Calu3 (cell line): Measurements from ENCODE around the gene CAPN9. TPM values are rescaled to one million over a fixed set of nuclear protein-coding genes. Genes with fewer than 3 reads are reported as not detected.

Experiments
- BruUV-seq: library from RNA; stranded (reverse); fragments of 400-500 nt; replicated peaks from 2 replicates; lab custom pipeline; 2021; lab: Mats Ljungman, UMichigan
- CTCF ChIA-PET: fragments of 300-600 bp; sonication (Branson Sonifier 250); formaldehyde crosslinking; loops from one replicate; lab custom pipeline; 2022; ENCODE audit warnings: antibody characterized with exemption; lab: Charles Lee
- DNase-seq: peaks from one replicate; pipeline ENCODE4 v3.0.0; 2022
- H3K27ac Mint-ChIP-seq: one replicate; pipeline ENCODE4 v1.8.0; 2022; ENCODE audit warnings: mixed read lengths; ENCODE audit not compliant: unreplicated experiment
- H3K27me3 Mint-ChIP-seq: one replicate; pipeline ENCODE4 v1.8.0; 2022; ENCODE audit warnings: mixed read lengths; ENCODE audit not compliant: unreplicated experiment
- H3K36me3 Mint-ChIP-seq: one replicate; pipeline ENCODE4 v1.8.0; 2022; ENCODE audit warnings: mild to moderate bottlenecking, moderate library complexity, mixed read lengths; ENCODE audit not compliant: insufficient read depth, unreplicated experiment
- H3K4me1 Mint-ChIP-seq: one replicate; pipeline ENCODE4 v1.8.0; 2022; ENCODE audit warnings: mild to moderate bottlenecking, low read depth, mixed read lengths; ENCODE audit not compliant: unreplicated experiment
- H3K4me3 Mint-ChIP-seq: one replicate; pipeline ENCODE4 v1.8.0; 2022; ENCODE audit warnings: mild to moderate bottlenecking, low read depth, moderate library complexity, mixed read lengths; ENCODE audit not compliant: unreplicated experiment
- H3K9me3 Mint-ChIP-seq: one replicate; pipeline ENCODE4 v1.8.0; 2022; ENCODE audit warnings: low read depth, mixed read lengths; ENCODE audit not compliant: unreplicated experiment
- CTCF ChIP-seq: fragments of 200-600 bp; IDR thresholded peaks from one replicate; pipeline ENCODE4 v1.8.0; 2022; ENCODE audit warnings: antibody characterized with exemption; ENCODE audit not compliant: unreplicated experiment
- intact Hi-C: fragments of 100-400 bp; cut with micrococcal nuclease; formaldehyde crosslinking; loops from one replicate; pipeline ENCODE4 v1.10.0; 2022; ENCODE audit not compliant: unreplicated experiment
- total RNA-seq: library from RNA; stranded (reverse); gene quantifications from 2 replicates; pipeline ENCODE4 v1.2.3, GENCODE V29; 2022

The CAPN9 gene
- total RNA-seq, 1 experiment from 2014 or later, result not detected

DNA sequence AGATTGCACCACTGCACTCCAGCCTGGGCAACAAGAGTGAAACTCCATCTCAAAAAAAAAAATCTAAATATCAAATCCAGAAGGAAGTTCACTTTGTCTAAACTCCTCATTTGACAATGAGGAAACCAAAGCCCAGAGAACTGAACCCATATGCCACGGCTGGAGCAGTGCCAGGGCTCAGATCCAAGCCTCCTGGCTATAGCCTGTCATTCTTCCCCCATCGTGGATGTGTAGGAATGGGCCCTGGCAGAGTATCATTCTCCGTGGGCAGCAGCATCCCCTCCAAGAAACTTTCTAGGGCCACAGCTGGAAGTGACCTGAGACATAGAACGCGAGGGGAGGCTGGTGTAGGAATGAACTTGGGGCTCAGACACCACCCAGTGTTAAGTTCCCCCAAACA, 47.2 kb downstream of the CAPN9 start:
- Mint-ChIP-seq H3K4me3 (no peak overlapping the region), H3K27ac (no peak overlapping the region), H3K36me3 (no peaks in the 10 kb centered on the region), H3K27me3 (no peaks in the 10 kb centered on the region), H3K9me3 (no peaks in the 10 kb centered on the region), H3K4me1 (no peaks in the 10 kb centered on the region)
- DNase-seq, result no peak
- BruUV-seq, result no TSS peak
- intact Hi-C loops, result no loop called here
- CTCF ChIA-PET, result no interaction called here
- TF ChIP-seq CTCF, result no peak

GRCh38 chr1:230794871-230795605, 47.9 kb downstream of the CAPN9 start:
- Mint-ChIP-seq H3K9me3 (no peaks in the 10 kb centered on the region), H3K27me3 (no peaks in the 10 kb centered on the region), H3K27ac (no peak overlapping the region), H3K36me3 (no peaks in the 10 kb centered on the region), H3K4me1 (no peaks in the 10 kb centered on the region), H3K4me3 (no peak overlapping the region)
- intact Hi-C loops, result loop anchor here (5.0 kb wide), 1 partner anchor 182 kb away; the partner anchor contains the start of genes ARV1 and TTC13
- no TSS peak for BruUV-seq
- DNase-seq, result no peak
- no peak for TF ChIP-seq CTCF
- CTCF ChIA-PET, result interaction anchor here (0.8 kb wide), 1 partner anchor 30 kb away, joined by 4 read pairs; no protein-coding TSS in a partner anchor

DNA sequence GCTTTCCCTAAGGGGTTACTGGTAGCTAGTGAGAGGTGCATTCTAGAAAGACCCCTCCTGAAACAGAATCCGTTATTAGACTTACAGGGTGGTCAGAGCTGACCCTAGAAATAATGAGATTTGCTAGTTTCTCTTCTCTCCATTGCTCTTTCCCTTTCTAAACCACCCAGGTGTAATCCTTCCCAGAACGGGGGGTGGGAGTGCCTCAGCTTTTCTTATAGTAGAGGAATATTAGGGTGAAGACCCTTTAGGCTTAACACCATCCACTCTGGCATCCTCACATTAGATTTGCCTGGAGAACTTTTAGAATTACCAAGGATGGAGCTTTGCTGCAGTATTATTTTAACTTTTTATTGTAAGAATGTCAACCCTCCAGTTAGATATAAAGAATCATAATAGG, 49.4 kb downstream of the CAPN9 start:
- intact Hi-C loops, result loop anchor here (5.0 kb wide), 1 partner anchor 181 kb away; the partner anchor contains the start of genes ARV1 and TTC13
- CTCF ChIA-PET, result interaction anchor here (1.1 kb wide), 1 partner anchor 110 kb away, joined by 4 read pairs; no protein-coding TSS in a partner anchor
- H3K27ac Mint-ChIP-seq, result no peak overlapping the region
- no TSS peak for BruUV-seq
- H3K36me3 Mint-ChIP-seq, result no peaks in the 10 kb centered on the region
- DNase-seq, result no peak
- H3K4me1 Mint-ChIP-seq, result no peaks in the 10 kb centered on the region
- no peak overlapping the region for H3K4me3 Mint-ChIP-seq
- no peak for TF ChIP-seq CTCF
- H3K9me3 Mint-ChIP-seq, result no peaks in the 10 kb centered on the region
- H3K27me3 Mint-ChIP-seq, result no peaks in the 10 kb centered on the region

- peaks cover 2% of the 10 kb centered on the region for H3K9me3 Mint-ChIP-seq
- DNase-seq, result no peak
- intact Hi-C loops, result loop anchor here (5.0 kb wide), 1 partner anchor 180 kb away; the partner anchor contains the start of genes ARV1 and TTC13
- CTCF ChIA-PET, result interaction anchor here (1.3 kb wide), 2 partner anchors 8 to 83 kb away, joined by 6 to 7 read pairs; partner anchors contain the start of gene AGT
- H3K36me3 Mint-ChIP-seq, result no peaks in the 10 kb centered on the region
- H3K4me3 Mint-ChIP-seq, result no peak overlapping the region
- no TSS peak for BruUV-seq
- no peaks in the 10 kb centered on the region for H3K4me1 Mint-ChIP-seq
- no peak overlapping the region for H3K27ac Mint-ChIP-seq
- H3K27me3 Mint-ChIP-seq, result no peaks in the 10 kb centered on the region
- TF ChIP-seq CTCF, result no peak
Observed at GRCh38 chr1:230797376-230797920, 50.3 kb downstream of the CAPN9 start.
